Transverse colon (tissue), 4 donors: ENCODE results near the gene ZNF530. TPM values are rescaled to one million over a fixed set of nuclear protein-coding genes. Genes with fewer than 3 reads are reported as not detected.

Source experiments
- DNase-seq: peaks from one replicate; pipeline ENCODE4 v3.0.0-alpha.2; 2019
- H3K27ac ChIP-seq, 4 donors: fragments of 200-600 bp; sonication (generic); 2 replicates each; pipeline ENCODE4 v1.5.1; 2016 to 2018; ENCODE audit warnings: inconsistent platforms in 4 of 4
- H3K27me3 ChIP-seq: fragments of 200-600 bp; sonication (generic); 2 replicates; pipeline ENCODE4 v1.5.1; 2017; ENCODE audit warnings: inconsistent platforms
- H3K36me3 ChIP-seq, 4 donors: fragments of 200-600 bp; sonication (generic); 2 replicates each; pipeline ENCODE4 v1.5.1; 2017 to 2019; ENCODE audit warnings: inconsistent platforms in 4 of 4
- H3K4me1 ChIP-seq, 4 donors: fragments of 200-600 bp; sonication (generic); 2 replicates each; pipeline ENCODE4 v1.5.1; 2017 to 2020; ENCODE audit warnings: inconsistent platforms in 4 of 4
- H3K4me3 ChIP-seq, 4 donors: fragments of 200-600 bp; sonication (generic); 1 replicate in 1 of 4; 2 replicates in 3 of 4; pipeline versions ENCODE4 v1.5.1 to v1.6.1; 2017 to 2019; ENCODE audit warnings: inconsistent platforms in 4 of 4
- H3K9me3 ChIP-seq, 2 donors: fragments of 200-600 bp; sonication (generic); 2 replicates each; pipeline ENCODE4 v1.5.1; 2017 to 2019; ENCODE audit warnings: inconsistent platforms in 2 of 2
- EP300 ChIP-seq: sonication (generic); formaldehyde crosslinking; IDR thresholded peaks from one replicate; pipeline ENCODE4 v1.6.1; 2017; ENCODE audit warnings: antibody characterized with exemption, low read depth
- POLR2A ChIP-seq: fragments of 450-650 bp; IDR thresholded peaks from one replicate; pipeline ENCODE4 v1.6.1; 2016; ENCODE audit warnings: antibody characterized with exemption, mild to moderate bottlenecking, moderate library complexity
- POLR2AphosphoS5 ChIP-seq, 3 donors: sonication (generic); formaldehyde crosslinking; IDR thresholded peaks; one replicate each; pipeline ENCODE4 v1.6.1; 2016; ENCODE audit warnings: antibody characterized with exemption in 3 of 3
- WGBS, 2 donors: methylation state at CpG; one replicate each; pipeline ENCODE4 v1.1.5; 2018; ENCODE audit warnings: low coverage in 1 of 2; 5-methylcytosine and 5-hydroxymethylcytosine counted together
- in situ Hi-C, 4 donors: fragments of 200-750 bp; cut with MboI; loops; one replicate each; pipeline versions ENCODE4 v1.15.0 to v1.15.1; 2017; ENCODE audit warnings: low sequenced_read_pairs in 3 of 4, low pct_ligation_motif_present in 1 of 4, low pct_unique_long_range_greater_than_20kb in 1 of 4
- intact Hi-C: fragments of 100-400 bp; cut with DNase I; formaldehyde crosslinking; loops from one replicate; pipeline ENCODE4 v1.15.1; 2023; ENCODE audit warnings: low total_unique reads
- total RNA-seq, 4 donors: library from RNA; depleted of rRNA; stranded (reverse); fragments of >200 nt; gene quantifications; one replicate each; pipeline ENCODE4 v1.1.0, GENCODE V29; 2016
- TF ChIP-seq, protein P1 (sequence below), 5 experiments: fragments of 200-600 bp in 3 of 5; fragments of 450-650 bp in 2 of 5; sonication (generic) in 3 of 5; IDR thresholded peaks; 1 replicate in 2 of 5; 2 replicates in 3 of 5; pipeline ENCODE4 v1.5.1; 2016 to 2017; ENCODE audit warnings: antibody characterized with exemption in 5 of 5, inconsistent platforms in 3 of 5, mild to moderate bottlenecking in 2 of 5, moderate library complexity in 1 of 5

Gene ZNF530
- total RNA-seq, 4 donors from 2014 or later = 2.4 to 4.4 TPM; not detected in 2

DNA sequence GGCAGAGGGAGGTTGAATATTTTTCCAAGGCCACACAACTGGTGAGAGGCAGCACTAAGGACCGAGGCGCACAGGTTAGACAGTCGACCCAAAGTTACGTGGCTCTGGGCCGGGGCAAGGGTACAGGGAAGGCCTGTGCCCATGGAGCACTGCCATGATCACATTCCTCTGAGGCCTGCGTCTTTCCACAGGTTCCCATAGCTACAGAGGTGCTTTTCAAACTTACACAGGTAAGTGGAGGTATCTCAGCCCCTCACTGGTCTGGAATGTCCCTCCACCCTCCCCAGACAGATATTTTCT is 34.1 kb downstream of the ZNF530 start:
- H3K9me3 ChIP-seq = peaks cover 31% of the 10 kb centered on the region in 2 donors
- WGBS, 2 donors = 58 to 73% methylated on average over 3 to 6 of the region's 6 CpGs
- H3K36me3 ChIP-seq = peaks cover 0 to 45% (median 20%) of the 10 kb centered on the region in 4 donors
- in situ Hi-C loops = no loop called here
- TF ChIP-seq POLR2A (no peak), EP300 (no peak), POLR2AphosphoS5 (IDR thresholded peaks at IDR 0.05) (no peak)
- TF ChIP-seq, protein P1, sequence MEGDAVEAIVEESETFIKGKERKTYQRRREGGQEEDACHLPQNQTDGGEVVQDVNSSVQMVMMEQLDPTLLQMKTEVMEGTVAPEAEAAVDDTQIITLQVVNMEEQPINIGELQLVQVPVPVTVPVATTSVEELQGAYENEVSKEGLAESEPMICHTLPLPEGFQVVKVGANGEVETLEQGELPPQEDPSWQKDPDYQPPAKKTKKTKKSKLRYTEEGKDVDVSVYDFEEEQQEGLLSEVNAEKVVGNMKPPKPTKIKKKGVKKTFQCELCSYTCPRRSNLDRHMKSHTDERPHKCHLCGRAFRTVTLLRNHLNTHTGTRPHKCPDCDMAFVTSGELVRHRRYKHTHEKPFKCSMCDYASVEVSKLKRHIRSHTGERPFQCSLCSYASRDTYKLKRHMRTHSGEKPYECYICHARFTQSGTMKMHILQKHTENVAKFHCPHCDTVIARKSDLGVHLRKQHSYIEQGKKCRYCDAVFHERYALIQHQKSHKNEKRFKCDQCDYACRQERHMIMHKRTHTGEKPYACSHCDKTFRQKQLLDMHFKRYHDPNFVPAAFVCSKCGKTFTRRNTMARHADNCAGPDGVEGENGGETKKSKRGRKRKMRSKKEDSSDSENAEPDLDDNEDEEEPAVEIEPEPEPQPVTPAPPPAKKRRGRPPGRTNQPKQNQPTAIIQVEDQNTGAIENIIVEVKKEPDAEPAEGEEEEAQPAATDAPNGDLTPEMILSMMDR (IDR thresholded peaks at IDR 0.05) = no peak
- H3K27me3 ChIP-seq = no peaks in the 10 kb centered on the region
- intact Hi-C loops = no loop called here
- H3K4me1 ChIP-seq = peaks cover 4 to 14% (median 10%) of the 10 kb centered on the region in 4 donors
- DNase-seq = no peak
- H3K27ac ChIP-seq = peak overlapping the region in 2 of 4 donors; percentile 74 to 85
- H3K4me3 ChIP-seq = peak overlapping the region in 3 of 4 donors; percentile 63 to 73 (median 66)

DNA sequence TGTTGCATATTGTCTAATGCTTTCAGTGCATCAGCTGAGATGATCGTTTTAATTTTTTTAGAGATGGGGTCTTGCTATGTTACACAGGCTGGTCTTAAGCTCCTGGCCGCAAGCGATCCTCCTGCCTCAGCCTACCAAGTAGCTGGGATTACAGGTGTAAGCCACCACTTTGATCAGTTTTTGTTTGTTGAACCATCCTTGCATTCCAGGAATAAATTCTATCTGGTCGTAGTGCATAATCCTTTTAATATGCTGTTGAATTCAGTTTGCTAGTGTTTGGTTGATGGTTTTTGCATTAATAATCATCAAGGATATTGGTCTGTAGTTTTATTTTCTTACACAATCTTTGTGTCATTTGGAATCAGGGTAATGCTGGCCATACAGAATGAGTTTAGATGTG is 37.7 kb downstream of the ZNF530 start:
- no peak overlapping the region for H3K27ac ChIP-seq
- H3K4me3 ChIP-seq = no peak overlapping the region
- intact Hi-C loops (no loop called here), in situ Hi-C loops (no loop called here)
- peaks cover 4 to 14% (median 10%) of the 10 kb centered on the region in 4 donors for H3K4me1 ChIP-seq
- DNase-seq = no peak
- TF ChIP-seq POLR2A = no peak
- TF ChIP-seq EP300 = no peak
- no peak for TF ChIP-seq POLR2AphosphoS5 (IDR thresholded peaks at IDR 0.05)
- TF ChIP-seq, protein P1 (IDR thresholded peaks at IDR 0.05) = no peak
- no peaks in the 10 kb centered on the region for H3K27me3 ChIP-seq
- peaks cover 60 to 64% of the 10 kb centered on the region in 2 donors for H3K9me3 ChIP-seq
- 84 to 86% methylated on average over 4 of the region's 4 CpGs for WGBS, 2 donors
- peaks cover 0 to 80% (median 45%) of the 10 kb centered on the region in 4 donors for H3K36me3 ChIP-seq

DNA sequence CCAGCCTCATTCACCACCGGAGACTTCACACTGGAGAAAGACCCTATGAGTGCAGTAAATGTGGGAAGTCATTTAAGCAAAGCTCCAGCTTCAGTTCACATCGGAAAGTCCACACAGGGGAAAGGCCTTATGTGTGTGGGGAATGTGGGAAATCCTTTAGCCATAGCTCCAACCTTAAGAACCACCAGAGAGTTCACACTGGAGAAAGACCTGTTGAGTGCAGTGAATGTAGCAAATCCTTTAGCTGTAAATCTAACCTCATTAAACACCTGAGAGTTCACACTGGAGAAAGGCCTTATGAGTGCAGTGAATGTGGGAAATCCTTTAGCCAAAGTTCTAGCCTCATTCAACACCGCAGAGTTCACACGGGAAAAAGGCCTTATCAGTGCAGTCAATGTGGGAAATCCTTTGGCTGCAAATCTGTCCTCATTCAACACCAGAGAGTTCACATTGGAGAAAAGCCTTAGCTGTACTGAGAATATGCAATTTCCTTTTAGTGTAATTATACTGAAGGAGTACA is 42.1 kb downstream of the ZNF530 start:
- TF ChIP-seq, protein P1 (IDR thresholded peaks at IDR 0.05) = no peak
- TF ChIP-seq EP300 (no peak), POLR2AphosphoS5 (IDR thresholded peaks at IDR 0.05) (no peak), POLR2A (no peak)
- H3K27me3 ChIP-seq = no peaks in the 10 kb centered on the region
- no peaks in the 10 kb centered on the region for H3K4me1 ChIP-seq
- no peak overlapping the region for H3K4me3 ChIP-seq
- no peak overlapping the region for H3K27ac ChIP-seq
- no peak for DNase-seq
- intact Hi-C loops (no loop called here), in situ Hi-C loops (no loop called here)
- peaks cover 65 to 69% of the 10 kb centered on the region in 2 donors for H3K9me3 ChIP-seq
- peaks cover 0 to 61% (median 37%) of the 10 kb centered on the region in 4 donors for H3K36me3 ChIP-seq
- WGBS, 2 donors = 77 to 93% methylated on average over 3 to 4 of the region's 4 CpGs

DNA sequence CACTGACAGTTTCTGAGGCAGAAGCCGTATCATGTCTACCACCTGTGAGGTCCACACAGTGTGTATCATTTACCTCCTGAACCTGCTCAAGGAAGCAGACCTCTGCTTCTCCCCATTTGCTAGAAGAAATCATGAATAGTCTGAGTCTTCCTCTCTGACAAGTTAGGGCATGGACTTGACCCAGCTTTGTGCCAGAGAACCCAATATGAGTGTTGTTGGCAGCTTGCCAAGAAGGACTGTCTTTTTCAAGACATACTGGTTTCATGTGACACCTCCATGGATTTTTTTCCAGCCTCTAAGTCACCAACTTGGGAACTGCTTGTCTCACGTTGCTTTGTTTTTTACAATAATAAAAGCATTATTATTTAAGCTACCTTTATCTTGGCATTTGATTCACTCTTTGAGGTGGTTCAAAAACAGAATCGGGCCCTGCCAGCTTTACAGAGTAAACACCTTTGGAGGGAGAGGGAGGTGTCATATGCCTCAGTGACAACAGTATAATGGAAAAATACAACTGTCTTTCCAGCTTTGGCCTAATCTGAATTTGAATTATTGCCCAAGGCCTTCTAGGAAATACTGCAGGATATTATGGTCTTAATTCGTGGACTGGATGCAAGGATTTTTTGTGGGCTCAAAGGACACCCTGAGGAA is 42.8 kb downstream of the ZNF530 start:
- H3K36me3 ChIP-seq = peaks cover 0 to 54% (median 33%) of the 10 kb centered on the region in 4 donors
- intact Hi-C loops = loop anchor here (1.0 kb wide), 1 partner anchor 25 kb away; no protein-coding TSS in a partner anchor
- no peak overlapping the region for H3K4me3 ChIP-seq
- 78 to 82% methylated on average over 2 to 4 of the region's 4 CpGs for WGBS, 2 donors
- H3K27me3 ChIP-seq = no peaks in the 10 kb centered on the region
- H3K4me1 ChIP-seq = no peaks in the 10 kb centered on the region
- DNase-seq = no peak
- TF ChIP-seq POLR2AphosphoS5 (IDR thresholded peaks at IDR 0.05) (no peak), POLR2A (no peak), EP300 (no peak)
- TF ChIP-seq, protein P1 (IDR thresholded peaks at IDR 0.05) = no peak
- in situ Hi-C loops = no loop called here
- H3K9me3 ChIP-seq = peaks cover 57 to 62% of the 10 kb centered on the region in 2 donors
- H3K27ac ChIP-seq = no peak overlapping the region
